NCI-H1694 (cell line): ENCODE results near the gene NEK1.
A peak's percentile ranks its signal among the peaks of the same experiment; 100 is the strongest.
"Not testable (repeated sequence)": the region's sequence is repeated elsewhere in the genome, so short reads cannot be mapped to it uniquely, and the experiment has no call there.

ENCODE experiments used
- DNase-seq: peaks from one replicate; lab custom pipeline; 2025; lab: John Stamatoyannopoulos, UW

Gene NEK1

DNA sequence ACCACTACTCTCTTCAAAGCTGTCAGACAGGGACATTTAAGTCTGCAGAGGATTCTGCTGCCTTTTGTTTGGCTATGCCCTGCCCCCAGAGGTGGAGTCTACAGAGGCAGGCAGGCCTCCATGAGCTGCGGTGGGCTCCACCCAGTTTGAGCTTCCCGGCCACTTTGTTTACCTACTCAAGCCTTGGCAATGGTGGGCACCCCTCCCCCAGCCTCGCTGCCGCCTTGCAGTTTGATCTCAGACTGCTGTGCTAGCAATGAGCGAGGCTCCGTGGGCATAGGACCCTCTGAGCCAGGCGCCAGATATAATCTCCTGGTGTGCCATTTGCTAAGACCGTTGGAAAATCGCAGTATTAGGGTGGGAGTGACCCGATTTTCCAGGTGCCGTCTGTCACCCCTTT, 112.5 kb downstream of the NEK1 start:
- DNase-seq: not testable (repeated sequence)

- DNase-seq: not testable (repeated sequence)
These were observed 118.1 kb downstream of the NEK1 start for GRCh38 chr4:169494234-169494633.

DNA sequence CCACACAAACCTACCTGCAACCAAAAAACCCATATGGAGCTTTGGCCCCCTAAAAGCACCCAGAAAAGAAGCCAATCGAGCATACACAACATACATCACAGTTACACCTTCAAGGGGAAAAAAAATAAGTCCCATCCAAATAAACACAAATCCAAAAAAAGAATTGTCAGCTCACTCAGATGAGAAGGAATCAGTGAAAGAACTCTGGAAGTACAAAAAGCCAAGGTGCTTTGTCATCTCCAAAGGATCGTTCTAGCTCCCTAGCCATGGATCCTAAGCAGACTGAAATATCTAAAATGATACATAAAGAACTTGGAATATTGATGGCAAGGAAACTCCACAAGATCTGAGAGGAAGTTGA, 119.2 kb downstream of the NEK1 start:
- no peak for DNase-seq

- DNase-seq: peak; percentile 3
These were observed 119.8 kb downstream of the NEK1 start for GRCh38 chr4:169492436-169493163.

DNA sequence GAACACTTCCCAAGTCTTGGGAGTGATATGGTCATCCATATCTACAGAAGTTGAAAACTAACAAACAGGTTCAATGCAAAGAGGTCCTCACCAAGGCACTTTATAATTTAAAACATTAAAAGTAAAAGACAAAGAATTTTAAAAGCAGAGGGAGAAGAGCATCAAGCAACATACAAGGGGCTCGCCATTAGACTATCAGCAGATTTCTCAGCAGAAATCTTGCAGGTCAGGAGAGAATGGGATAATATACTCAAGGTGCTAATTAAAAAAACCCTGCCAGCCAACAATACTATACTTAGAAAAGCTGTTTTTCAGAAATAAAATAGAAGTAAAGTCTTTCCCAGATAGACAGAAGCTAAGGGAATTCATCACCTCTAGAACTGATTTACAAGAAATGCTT, 121.2 kb downstream of the NEK1 start:
- DNase-seq: no peak

DNA sequence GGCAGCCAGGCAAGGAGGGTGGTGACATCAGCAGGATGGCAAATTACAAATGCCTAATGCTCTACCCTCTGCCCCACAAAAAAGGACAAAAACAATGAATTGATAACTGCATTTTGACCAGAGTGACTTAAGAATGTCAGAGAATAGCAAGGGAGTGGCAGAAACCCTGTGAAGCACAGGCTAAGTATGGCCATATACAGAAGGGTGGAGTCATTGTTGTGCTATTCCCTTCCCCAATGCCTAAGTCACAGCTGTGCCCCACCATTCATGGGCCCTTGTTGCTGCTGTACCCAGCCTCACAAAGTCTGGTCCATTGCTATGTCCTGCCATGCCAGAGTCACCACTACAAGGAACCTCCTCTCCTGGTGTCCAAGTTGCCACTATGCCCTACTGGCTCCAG, 123.1 kb downstream of the NEK1 start:
- DNase-seq: no peak

- DNase-seq: peak; percentile 19
These were observed 126.3 kb downstream of the NEK1 start for GRCh38 chr4:169485791-169486742.

- no peak for DNase-seq
These were observed 127.3 kb downstream of the NEK1 start for GRCh38 chr4:169485086-169485485.

DNA sequence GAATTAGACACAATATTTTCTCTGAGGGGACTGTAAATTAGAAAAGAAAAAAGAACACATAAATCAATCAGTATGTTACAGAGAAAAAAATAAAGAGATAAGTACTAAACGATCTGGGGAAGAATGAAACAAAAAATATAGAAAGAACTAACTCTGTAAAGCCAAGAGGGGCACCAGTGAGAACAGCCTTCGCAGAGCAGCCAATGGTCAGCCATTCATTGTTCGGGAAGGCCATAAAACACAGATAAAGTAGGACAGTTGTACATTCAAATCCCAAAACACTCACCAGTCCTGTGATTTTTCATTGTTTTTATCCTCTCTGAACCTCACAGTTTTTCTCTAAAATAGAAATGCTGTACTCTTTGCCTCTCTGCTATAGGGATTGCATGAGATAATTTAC, 127.9 kb downstream of the NEK1 start:
- no peak for DNase-seq

DNA sequence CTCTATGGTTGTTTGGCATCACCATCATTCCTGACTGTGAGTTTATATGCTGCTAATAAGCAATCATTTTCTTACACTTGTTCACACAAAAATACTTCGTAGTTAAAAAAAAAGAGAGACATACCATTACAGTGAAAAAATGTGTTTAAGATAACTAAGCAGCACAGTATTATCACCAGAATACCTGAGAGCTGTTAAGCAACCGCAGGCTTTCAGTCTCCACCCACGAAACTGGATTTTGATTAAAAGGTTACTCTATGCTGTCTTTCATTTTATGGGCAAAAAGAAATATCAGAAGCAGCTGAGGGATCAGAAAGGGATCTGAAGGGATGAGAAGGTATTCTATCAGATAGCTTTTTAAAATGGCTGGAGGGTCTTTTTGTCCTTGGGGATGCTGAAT, 148.3 kb downstream of the NEK1 start:
- no peak for DNase-seq

DNA sequence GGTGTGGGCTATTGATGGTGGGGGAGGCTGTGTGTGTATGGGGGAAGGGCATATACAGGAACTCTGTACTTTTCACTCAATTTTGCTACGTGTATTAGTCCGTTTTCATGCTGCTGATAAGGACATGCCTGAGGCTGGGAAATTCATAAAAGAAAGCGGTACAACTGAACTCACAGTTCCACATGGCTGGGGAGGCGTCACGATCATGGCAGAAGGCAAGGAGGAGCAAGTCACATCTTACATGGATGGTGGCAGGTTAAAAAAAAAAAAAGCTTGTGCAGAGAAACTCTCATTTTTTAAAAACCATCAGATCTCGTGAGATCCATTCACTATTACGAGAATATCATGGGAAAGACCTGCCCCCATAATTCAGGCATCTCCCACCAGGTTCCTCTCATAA, 152.3 kb downstream of the NEK1 start:
- no peak for DNase-seq

GRCh38 chr4:169458575-169458974, 153.8 kb downstream of the NEK1 start:
- no peak for DNase-seq

DNA sequence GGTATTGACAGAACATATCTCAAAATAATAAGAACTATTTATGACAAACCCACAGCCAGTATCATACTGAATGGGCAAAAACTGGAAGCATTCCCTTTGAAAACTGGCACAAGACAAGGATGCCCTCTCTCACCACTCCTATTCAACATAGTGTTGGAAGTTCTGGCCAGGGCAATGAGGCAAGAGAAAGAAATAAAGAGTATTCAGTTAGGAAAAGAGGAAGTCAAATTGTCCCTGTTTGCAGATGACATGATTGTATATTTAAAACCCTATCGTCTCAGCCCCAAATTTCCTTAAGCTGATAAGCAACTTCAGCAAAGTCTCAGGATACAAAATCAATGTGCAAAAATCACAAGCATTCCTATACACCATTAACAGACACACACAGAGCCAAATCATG, 159.7 kb downstream of the NEK1 start:
- DNase-seq: not testable (repeated sequence)

DNA sequence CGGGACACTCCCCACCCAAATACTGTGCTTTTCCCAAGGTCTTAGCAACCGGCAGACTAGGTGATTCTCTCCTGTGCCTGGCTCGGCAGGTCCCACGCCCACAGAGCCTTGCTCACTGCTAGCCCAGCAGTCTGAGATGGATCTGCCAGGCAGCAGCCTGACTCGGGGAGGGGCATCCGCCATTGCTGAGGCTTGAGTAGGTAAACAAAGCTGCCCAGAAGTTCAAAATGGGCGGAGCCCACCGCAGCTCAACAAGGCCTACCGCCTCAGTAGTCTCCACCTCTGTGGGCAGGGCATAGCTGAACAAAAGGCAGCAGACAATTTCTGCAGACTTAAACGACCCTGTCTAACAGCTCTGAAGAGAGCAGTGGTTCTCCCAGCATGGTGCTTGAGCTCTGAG, 163.4 kb downstream of the NEK1 start:
- DNase-seq: not testable (repeated sequence)

DNA sequence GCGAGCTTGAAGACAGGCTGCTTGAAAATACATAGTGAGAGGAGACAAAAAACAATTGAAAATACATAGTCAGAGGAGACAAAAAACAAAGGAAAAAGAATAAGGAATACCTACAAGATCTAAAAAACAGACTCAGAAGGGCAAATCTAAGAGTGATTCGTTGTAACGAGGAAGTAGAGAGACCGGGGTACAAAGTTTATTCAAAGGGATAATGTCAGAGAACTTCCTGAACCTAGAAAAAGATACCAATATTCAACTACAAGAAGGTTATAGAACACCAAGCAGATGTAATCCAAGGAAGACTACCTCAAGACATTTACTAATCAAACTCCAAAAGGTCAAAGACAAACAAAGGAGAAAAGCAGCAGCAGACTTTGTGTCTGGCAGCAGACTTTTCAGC, 165.6 kb downstream of the NEK1 start:
- DNase-seq: no peak

DNA sequence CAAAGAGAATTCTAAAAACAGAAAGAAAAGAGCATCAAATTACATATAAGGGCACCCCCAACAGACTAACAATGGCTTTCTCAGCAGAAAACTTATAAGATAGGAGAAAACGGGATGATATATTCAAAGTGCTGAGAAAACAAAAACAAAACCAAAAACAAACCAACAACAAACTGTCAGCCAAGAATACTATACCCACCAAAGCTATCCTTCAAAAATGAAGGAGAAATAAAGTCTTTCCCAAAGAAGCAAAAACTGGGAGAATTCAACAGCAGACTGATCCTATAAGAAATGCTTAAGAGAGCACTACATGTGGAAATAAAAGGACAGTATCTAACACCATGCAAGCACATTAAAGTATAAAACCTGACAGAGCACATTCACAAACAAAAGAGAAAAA, 168.6 kb downstream of the NEK1 start:
- no peak for DNase-seq

DNA sequence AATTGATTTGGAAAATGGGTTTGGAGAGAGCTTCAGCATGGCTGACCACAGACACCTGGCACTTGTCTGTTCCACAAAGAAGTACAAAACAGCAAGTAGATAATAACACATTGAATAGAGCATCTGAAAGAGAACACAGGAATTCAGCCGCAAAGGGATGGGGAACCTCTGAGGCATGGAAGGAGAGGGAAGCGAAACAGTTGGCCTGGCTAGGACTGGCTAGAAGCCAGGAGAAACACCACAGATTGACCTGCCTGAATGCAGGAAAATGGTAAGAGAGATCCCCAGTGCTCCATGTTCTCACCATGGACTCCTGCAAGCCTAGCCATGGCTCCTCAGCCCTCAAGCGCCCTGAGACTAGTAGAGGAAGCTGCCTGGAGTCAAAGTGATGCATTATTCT, 171.9 kb downstream of the NEK1 start:
- DNase-seq: no peak

- no peak for DNase-seq
These were observed 173.1 kb downstream of the NEK1 start for GRCh38 chr4:169439244-169439643.

DNA sequence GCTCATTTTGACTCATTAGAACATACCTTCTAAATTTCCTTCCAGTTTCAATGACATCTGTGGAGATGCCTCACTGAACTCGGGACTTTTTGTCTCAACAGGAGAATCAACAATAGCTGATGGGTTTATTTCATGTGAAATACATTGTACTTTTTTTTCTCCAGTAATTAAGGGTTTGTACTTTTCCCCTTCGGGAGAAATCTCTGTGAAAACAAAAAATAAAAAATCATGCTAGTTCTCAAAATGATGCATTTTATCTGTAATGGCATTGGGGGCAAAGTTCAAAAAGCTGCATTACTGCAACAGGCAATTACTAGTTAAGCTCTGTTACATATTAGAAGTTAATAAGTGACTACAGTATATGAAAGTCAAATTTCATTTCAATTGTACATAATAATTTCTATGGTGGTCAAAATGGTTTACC, 174.3 kb downstream of the NEK1 start:
- no peak for DNase-seq

DNA sequence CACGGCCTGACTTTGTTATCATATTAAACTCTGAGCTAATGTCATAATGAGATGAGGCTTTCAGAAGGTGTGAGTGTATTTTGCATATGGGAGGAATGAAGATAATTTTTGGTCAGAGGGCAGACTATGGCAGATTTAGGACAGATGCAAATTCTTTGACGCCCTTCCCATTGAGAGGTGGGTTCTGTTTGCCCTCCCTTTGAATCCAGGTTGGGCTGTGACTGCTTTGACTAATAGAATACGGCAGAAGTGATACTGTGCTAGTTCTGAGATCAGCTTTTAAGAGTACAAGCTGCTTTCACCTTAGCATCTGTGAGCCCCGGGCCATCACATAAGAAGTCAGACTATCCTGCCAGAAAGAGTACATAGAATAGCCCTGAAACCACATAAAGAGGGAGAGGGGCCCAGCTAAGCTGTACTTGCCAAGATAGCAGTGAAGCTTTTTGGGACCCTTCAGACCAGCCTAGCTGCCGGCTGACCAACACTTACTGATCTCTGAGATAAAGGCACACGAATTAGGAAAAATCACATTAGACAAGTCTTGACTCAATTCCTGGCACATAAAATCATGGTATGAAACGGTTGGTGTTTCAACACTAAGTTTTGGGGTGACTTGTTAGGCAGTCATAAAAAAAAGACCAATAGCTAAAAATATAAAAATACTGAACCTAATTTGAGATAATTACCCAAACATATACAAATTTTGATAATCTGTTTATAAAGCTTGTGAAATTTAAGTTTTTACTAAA, 174.9 kb downstream of the NEK1 start:
- no peak for DNase-seq

DNA sequence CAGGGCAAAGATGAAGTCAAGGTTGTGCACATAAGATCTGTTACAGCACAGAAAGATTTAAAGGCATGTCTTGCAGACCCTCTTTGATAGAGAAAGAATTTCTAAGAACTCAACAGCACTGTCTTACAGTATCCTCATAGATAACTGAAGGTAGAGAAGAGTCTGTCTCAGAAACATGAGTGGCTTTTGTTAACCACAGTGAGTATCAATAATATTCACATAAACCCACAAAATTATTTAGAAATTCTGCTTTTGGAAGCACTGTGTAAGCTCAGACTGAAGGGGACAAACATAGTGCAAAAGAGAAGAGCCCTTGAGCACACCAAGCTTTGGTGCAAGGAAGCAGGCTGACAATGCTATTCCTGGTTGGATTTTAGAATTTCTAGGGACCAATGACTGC, 175.6 kb downstream of the NEK1 start:
- no peak for DNase-seq

DNA sequence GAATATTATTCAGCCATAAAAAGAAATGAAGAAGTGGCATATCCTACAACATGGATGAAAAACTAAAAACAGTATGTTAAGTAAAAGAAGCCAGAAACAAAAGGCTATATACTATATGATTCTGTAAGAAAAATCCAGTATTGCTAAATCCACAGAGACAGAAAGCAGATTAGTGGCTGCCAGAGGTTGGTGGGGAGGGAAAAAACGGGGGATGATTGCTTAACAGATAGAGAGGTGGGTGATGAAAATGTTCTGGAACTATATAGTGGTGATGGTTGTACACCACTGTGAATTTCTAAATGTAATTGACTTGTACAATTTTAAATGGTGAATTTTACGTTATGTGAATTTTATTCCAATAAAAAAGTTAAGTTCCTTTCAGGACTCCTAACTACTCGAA, 184.0 kb downstream of the NEK1 start:
- DNase-seq: no peak

DNA sequence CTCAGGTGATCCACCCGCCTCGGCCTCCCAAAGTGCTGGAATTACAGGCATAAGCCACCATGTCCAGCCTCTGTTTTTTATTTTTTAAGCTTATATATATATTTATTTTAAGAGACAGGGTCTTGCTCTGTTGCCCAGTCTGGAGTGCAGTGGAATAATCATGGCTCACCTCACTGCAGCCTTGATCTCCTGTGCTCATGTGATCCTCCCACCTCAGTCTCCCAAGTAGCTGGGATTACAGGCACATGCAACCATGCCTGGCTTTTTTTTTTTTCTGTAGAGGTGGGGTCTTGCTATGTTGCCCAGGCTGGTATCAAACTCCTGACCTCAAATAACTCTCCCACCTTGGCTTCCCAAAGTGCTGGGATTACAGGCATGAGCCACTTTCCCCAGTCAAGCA, 184.7 kb downstream of the NEK1 start:
- not testable (repeated sequence) for DNase-seq
